A549 (cell line): Measurements from ENCODE around the gene ZMYM1.

Experiments
- CTCF ChIP-seq: fragments of >200 bp; sonication (Bioruptor Twin); formaldehyde crosslinking; IDR thresholded peaks from 3 replicates; pipeline ENCODE4 v1.5.1; 2016
- EP300 ChIP-seq, 2 experiments: fragments of >200 bp; sonication (Bioruptor Twin); formaldehyde crosslinking; IDR thresholded peaks; 2 replicates in 1 of 2; 3 replicates in 1 of 2; pipeline ENCODE4 v1.6.1; 2016 to 2017
- MAFK ChIP-seq: fragments of 450-650 bp; IDR thresholded peaks from 2 replicates; pipeline ENCODE4 v1.6.1; 2014; ENCODE audit not compliant: partially characterized antibody
- POLR2A ChIP-seq: IDR thresholded peaks from 2 replicates; pipeline ENCODE4 v1.6.1; 2012; ENCODE audit warnings: mild to moderate bottlenecking, low read length
- RCOR1 ChIP-seq: fragments of 150-350 bp; IDR thresholded peaks from 2 replicates; pipeline ENCODE4 v1.6.1; 2014; ENCODE audit warnings: antibody characterized with exemption, low read length, low read depth
- SMC3 ChIP-seq: fragments of >200 bp; sonication (Bioruptor Twin); formaldehyde crosslinking; IDR thresholded peaks from 3 replicates; pipeline ENCODE4 v1.6.1; 2018; ENCODE audit warnings: inconsistent platforms
- SREBF2 ChIP-seq: fragments of 450-650 bp; IDR thresholded peaks from 2 replicates; pipeline ENCODE4 v1.6.1; 2014; ENCODE audit warnings: mild to moderate bottlenecking, moderate library complexity
- ZFP36 ChIP-seq: fragments of 450-650 bp; IDR thresholded peaks from 2 replicates; pipeline ENCODE4 v1.6.1; 2014; ENCODE audit warnings: borderline replicate concordance; ENCODE audit not compliant: partially characterized antibody
- TF ChIP-seq, protein P1 (sequence below): IDR thresholded peaks from 2 replicates; pipeline ENCODE4 v1.6.1; 2012

DNA sequence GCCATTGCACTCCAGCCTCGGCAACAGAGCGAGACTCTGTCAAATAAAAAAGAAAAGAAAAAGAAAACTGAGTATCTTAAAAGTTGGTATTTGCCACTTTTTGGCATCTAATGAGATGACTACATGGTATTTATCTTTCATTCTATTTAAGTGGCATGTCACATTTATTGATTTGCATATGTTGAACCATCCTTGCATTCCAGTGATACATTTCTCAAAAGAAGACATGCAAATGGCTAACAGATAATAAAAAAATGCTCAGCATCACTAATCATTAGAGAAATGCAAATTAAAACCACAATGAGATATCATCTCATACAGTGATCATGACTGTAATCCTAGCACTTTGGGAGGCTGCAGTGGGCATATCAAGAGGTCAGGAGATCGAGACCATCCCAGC is 85.7 kb downstream of the ZMYM1 start:
- no peak for TF ChIP-seq POLR2A
- TF ChIP-seq SMC3, result no peak
- TF ChIP-seq RCOR1, result no peak
- no peak for TF ChIP-seq CTCF
- no peak for TF ChIP-seq MAFK
- no peak for TF ChIP-seq EP300 (IDR thresholded peaks at IDR 0.05)
- TF ChIP-seq ZFP36, result no peak
- TF ChIP-seq SREBF2, result no peak
- TF ChIP-seq, protein P1, sequence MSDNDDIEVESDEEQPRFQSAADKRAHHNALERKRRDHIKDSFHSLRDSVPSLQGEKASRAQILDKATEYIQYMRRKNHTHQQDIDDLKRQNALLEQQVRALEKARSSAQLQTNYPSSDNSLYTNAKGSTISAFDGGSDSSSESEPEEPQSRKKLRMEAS, result no peak
